HG03139 (cell line): ENCODE results near the gene FYCO1.

ENCODE experiments used
- ATAC-seq: cut with Tn5 transposase; IDR thresholded peaks from one replicate; pipeline ENCODE4 v1.9.1; 2021; ENCODE audit not compliant: unreplicated experiment

Gene FYCO1

DNA sequence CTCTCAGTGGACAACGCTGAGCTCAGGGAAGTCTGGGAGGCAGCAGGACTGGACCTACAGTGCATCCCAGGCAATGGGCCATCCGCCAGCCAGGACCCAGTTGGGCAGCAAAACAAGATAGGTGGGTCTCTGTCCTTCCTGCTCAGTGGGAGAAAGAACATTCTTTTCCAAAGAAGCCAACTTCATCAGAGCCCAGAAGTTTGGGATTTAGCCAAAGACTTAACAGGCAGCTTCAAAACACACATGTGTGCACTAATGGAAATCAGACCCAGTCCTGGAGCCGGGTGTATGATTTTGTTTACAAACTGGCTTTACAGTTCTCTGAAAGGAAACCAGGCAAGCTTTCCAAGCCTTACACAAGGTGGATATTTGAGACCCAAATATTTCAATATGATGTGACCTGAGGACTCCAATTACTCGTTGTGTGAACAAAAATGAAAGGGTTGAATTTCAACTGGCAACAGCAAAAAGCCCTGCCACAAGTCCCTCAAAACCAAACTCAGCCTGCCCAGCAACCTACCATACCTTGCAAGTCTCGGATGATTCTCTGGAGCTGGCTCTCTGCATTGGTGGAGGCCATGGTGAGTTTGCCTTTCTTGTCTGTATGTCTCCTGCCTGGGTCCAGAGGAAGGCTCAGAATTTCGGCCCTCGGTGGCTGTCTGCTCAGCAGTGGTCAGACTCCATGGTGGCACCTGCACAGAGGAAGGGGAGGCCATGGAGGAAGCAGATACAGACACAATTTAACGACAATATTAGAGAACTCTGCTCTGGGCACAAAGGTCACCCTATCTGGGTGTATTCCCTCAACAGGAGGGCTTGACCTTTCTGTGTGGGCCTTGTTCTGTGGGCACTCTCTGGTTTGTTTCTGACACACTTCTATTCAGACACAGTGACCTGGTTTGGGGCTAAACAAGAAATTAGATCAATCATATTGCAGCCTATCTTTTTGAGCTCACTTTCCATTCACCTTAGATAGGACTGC, 11.0 kb downstream of the FYCO1 start:
- ATAC-seq: no peak

DNA sequence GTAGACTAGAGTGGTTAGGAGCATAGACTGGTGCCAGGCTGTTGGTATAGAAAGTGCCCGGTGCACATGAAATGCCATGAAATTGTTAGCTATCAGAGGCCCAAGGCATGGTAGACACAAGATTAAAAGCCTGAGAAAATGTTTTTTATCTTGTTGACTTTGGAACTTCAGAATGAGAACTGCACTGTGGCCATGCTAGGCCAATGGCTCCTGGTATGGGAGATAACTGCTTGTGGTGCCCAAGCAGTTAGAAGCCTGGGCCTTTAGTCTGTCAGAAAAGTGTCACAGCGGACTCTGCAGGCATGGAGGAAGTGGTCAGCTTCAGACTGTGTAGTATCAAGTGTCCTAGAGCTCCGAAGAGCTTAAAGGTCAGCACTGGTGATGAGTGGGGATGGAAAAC, 11.9 kb downstream of the FYCO1 start:
- ATAC-seq: no peak

DNA sequence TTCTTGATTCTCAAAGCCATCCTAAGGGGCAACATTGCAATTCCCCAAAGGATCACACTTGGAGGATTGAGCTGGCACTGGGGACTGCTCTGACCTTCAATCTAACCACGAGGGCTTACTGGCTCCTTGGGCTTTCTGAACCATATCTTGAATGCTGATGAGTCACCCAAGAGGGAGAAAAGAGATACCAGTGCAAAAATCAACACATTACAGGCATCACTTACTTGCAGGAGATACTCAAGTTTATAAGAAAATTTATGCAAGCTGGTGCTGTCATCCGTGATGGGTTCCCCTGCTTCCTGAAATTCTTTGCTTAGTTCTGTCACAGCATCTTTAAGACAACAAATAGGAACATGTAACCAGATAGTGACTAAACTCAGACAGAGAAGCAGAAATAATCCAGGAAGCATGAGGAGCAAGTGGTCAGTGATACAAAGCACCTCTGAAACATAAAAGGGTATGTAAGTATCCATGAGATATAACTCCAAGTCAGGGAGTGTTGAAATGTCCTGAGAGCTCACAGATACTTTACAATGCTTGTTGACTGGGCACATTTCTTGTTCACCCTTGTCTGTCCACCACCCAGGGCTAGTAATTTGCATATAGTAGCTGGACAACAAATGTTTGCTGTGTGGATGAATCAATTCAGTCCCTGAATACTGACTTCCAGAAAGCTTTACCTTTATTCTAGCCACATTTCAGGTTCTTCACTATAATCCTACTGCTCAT, 14.1 kb downstream of the FYCO1 start:
- ATAC-seq: no peak

DNA sequence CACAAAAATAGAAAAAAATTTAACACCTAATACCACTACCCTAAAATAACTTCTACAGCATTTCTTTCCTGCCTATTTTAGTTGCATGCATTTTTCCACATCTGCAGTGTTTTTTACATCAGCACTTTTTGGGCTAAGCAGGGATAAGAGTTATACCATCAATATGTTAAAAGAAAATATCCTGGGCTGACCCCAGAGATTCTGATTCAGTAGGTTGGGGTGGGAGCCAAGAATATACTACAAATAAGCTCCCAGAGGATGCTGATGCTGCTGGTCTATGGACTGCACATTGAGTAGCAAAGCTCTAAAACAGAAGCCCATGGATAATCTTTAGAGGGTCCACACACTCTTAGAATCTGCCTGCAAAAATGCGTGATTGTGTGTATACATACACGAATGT, 14.8 kb downstream of the FYCO1 start:
- ATAC-seq: no peak

DNA sequence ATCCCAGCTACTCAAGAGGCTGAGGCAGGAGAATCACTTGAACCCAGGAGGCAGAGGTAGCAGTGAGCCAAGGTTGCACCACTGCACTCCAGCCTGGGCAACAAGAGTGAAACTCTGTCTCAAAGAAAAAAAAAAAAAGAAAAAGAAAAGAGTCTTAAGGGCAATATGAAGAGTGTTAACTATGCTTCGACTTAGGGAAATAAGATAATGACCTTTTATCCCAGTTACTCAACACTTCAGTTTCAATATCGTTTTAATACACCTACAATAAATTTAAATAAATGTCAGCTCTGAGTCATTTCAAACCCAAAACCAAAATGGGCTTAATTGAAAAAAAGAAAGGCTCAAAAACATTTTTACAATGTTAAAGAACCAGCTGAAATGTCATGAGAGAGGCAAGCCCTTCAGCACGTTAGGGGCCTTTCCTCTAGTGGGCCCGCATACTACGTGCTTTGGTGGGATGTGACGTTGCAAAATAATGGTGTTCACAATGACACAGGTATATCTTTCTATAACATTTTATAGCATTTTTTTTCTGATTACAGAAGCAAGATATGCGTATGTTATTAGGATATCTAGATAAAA, 15.3 kb downstream of the FYCO1 start:
- no peak for ATAC-seq

DNA sequence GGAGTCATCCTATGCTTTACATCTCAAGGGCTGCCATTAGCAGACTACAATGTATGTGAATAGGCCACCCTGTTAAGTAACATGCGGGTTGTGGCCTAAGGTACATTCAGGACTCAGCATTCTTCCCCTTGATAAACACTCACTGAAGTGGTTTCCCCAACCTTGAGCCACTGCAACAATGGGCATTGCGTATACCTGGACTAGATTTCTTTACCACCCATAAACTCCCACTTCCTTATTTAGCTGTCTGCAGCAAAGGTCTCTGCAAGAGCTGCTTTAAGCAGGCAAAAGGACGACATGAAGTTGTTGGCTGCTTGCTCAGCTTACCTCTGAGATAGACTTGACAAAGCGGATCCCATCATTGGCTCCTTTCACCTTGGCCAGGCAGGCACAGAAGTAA, 16.2 kb downstream of the FYCO1 start:
- no peak for ATAC-seq

DNA sequence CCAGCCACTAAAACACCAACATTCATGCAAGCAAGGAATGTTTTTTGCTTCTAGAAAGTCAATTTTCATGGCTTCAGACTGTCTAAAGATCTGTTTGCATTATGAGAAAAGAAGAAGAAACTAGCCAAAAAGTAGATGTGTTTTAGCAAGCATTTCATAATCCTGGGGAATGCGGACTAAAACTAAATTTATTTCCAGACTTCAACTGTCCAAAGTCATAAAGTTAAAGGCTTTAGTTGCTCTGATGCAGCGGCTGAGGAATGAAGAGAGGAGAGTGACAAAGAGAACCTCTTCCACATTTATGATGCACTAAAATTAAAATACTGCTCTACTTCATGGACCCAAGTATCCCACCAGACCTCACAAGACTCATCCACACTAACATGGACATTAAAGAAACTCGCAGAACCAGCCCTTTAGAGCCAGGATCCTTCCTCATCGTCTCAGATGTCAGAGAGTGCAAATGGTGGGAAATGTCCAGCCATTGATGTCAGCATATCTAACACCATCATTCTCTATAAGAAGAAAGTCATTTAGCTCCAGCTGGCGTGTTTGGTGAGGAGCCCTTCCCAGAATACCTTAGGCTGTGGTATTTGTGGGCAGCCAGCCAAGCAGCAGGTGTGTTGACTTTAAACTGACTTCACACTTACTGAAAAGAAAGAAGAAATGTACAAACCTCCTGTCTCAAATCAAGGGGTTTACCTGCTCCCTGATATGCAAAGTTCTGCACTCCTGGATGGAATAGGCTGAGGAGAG, 17.4 kb downstream of the FYCO1 start:
- ATAC-seq: no peak

DNA sequence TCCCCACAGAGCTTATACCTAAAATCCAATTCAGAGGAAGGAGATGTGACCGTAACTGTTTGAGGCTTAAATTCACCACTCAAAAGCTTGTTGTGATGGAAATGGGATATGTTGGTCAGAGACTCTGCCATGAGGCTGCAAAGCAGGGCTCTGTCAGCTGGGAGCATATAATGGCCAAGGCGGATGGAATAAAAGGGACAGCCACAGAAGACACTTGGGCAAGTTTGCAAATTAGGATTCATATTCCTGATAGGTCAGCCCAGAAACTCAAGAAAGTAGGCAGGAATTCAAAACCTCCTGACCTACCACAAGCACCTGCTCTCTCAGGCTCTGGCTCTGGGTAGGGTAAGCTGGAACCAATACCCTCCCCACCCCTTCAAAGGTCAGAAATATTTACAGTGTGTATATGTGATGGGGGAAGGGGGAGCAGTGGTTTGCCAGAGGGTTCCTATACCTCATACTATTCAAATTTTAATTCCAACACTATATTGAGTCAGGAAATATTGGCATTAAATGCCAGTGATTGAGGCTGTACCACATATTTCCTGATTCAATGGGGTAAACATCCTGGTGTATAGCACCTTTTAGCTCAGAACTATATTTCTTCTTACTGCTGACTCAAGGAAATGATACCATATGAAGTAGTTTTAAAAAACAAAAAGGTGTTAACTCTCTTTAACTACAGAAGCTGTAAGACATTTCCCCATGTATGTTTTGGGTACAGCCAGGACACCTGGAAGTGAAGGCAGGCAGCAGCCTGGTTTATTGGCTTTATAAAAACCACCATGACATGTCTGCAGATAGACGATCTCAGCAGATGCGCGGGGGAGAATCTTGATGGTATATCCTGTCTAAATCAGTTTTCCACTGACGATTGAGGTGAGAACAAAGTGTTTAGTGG, 19.2 kb downstream of the FYCO1 start:
- ATAC-seq: no peak

DNA sequence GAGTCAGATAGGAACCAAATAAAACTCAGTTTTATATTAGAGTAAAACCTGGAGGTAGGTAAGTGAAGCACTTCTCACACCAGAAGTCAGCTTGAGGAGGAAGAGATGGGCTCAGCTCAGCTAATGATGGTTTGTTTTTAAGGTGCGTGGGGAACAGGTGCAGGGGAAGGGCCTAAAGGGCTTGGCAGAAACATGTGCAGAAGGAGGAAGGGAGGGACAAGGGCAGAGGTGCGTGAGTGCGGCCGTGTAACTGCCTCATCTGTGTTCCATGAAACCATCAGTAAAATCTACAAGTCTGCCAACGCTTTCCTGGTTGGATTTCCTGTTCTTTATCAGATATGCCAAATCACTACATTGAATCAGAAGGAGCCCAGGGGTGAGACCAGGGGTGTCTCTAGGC, 19.9 kb downstream of the FYCO1 start:
- ATAC-seq: no peak

DNA sequence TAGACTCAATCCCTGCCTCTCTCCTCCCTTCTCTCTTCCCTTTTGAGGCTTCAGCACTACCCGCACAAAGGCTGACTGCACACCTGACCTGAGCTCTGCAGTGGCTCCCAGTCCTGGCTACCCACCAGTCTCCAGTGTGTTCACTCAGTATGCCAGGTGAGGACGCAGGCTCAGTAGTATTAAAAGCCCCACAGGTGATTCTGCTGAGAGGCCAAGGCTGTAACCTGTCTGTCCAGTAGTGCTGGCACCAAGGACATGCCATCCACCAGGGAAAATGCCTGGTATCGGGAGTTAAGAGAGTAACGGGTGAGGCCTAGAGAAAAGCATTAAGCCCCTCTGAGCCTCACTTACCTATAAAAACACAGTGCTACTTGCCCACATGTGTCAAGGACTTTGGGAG, 20.9 kb downstream of the FYCO1 start:
- no peak for ATAC-seq

DNA sequence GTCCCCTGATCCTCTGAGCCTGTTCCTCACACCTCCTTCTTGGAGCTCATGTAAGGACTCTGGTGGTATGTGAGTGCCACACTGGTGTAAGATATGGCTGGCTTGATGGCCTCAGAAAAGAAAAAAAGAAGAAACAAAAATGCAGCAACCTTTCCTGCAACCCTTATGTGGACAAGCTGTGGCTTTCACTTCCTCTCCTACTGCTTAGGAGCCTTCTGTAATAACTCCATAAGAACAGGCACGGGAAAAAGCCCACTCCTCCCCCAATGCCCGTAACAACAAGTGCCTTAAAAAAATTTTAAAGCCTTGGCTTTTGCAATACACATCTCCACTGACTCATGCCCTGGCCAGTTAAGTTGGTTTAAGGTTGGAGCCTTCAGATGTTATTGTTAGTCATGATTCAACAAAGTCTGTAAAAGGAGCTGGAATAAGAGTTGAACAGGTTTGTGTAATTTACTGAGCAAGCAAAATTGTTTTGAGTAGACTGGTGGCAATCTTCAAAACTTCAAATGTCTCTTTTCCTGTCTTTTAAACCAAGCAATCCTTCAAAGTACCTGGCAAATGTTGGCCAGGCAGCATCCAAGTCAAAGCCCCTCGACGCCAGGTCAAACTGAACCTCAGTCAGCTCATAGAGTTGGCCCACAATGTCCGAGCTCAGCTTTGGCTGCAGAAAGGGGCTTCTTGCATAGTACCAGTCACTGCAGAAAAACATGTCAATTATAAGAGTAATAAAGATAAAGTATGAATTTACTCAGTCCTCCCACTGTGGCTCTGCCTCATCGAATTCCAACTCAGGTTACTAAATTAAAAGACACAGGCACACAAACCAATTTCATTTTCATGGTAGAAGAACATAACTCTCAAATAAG, 22.9 kb downstream of the FYCO1 start:
- no peak for ATAC-seq

DNA sequence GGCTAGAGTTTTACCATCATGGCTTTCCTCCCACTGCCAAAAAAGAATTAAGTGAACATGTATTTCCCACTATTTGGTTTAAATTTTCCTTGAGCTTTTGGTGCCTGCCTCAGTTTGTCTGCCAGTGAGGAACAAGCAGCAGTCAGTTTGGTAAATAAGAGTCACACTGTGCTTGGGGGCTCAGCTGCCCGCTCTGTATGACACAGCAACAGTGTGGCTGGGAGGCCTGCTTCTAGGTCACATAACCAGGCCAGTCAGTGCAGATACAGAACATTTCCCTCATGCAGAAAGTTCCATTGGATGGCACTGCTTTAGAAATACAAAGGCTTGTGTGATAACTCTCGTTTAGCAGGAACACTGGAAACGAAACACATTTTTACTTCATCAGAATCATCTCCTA, 25.7 kb downstream of the FYCO1 start:
- ATAC-seq: no peak

DNA sequence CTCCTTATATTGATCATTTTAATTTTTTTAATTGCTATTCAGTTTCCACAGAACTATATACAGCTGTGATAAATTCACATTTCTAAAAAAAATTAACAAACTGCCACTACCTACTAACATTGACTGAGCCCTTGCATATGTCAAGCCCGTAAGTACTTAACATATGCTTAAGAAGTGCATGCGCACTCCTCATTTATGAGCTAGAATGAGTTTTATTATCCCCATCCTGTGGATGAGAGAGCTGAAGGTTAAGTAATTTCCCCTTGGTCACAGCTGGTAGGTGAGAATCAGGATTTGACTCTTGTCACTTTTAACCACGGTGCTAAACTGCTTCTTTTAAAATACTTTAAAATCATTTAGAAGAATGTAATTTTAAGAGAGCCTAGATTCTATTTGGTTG, 26.5 kb downstream of the FYCO1 start:
- ATAC-seq: no peak

DNA sequence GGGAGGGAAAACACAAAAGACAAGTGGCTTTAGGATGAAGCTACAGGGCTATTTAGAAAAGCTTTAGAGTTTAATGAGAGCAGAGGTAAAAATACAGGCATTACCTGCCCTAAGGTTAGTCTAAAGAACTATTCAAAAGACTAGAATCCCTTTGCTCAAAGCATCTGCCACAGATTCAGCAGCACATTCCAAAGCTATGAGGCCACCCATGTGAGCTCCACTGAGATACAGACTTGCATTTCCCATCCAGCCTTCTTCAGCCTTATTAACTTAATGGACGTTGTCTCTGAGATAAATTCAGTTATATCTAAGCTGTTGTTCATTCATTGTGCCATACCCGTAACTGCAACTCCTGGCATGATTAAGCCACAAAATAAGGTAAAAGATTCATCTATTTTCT, 26.9 kb downstream of the FYCO1 start:
- no peak for ATAC-seq

DNA sequence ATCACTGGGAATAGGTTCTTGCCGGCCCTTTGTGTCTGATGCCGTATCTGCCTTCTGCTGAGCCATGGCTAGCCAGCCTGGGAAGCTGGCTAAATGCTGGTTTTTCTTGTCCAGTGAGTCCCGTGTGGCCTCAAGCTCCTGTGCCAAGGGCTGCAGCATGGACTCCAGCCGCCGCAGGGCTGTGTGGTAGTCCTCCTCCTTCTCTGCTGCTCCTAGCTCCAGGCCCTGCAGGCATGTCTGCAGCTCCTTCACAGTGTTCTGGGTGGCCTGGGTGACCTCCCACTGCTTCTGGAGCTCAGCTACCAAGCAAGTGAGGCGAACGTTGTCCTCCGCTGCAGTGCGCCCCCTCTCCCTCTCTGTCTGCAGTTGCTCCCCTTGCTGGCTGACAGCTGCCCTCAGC, 27.5 kb downstream of the FYCO1 start:
- no peak for ATAC-seq

DNA sequence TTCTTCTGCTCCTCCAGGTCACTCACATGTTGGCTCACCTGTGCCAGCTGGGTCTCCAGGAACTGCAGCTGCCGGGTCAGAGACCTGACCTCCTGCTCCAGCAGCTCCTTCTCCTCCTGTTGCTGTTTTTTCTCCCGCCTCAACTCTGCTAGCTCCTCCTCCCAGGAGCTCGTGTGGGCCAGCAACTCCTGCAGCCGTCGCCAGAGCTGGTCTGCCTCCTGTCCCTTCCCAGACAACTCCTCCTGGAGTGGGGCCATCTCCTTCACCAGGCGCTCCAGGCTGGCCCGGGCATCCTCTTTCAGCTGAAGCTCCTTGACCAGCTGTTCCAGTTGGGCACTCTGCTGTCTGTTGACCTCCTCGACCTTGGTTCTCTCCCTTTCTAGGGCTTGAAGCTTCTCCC, 27.9 kb downstream of the FYCO1 start:
- ATAC-seq: no peak

DNA sequence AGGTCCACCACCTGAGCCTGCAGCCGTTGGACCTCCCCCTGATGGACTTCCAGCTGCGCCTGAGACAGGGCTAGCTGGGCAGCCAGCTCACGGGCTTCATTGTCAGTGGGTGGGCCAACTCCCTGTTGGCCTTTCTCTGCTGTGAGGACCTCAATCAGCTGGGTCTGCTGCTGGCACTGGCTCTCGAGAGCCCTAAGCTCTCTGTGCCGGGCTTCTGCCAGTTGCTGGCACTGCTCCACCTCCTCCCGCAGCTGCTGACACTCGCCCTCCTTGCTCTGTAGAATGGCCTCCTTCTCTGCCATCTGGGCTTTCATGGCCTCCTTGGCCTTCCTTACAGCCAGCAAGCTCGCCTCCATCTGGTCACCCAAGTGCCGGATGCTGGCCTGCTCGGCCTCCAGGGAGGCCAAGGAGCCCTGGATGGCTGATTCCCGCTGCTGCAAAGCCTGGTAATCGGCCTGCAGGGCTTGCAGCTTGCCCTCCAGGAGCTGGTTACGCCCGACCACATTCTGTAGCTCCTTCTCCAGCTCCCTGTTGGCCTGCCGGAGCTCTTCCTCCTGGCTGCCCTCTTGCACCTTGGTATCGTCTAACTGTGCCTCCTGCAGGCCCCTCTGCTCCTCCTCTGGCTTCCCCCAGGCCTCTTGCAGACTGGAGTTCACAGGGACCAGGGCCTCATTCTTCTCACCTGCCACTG, 28.5 kb downstream of the FYCO1 start:
- no peak for ATAC-seq

DNA sequence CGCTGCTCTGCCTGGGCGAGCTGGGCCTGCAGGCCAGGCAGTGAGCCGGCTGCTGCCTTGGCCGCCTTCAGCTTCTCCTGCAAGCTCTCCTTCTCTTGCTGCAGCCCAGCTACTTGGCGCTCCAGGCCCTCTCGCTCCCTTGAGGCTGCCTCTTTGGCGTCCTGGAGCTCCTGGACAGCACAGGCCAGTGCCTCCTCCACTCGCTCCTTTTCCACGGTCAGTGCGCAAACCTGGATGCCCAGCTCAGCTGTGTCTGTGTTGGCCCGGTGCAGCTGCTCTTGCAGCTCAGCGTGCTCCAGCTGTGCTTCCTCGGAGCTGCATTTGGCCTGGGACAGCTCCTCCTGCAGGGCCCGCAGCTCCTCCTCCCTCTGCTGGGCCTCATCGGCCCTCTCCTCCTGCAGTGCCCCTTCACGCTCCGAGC, 29.2 kb downstream of the FYCO1 start:
- no peak for ATAC-seq

DNA sequence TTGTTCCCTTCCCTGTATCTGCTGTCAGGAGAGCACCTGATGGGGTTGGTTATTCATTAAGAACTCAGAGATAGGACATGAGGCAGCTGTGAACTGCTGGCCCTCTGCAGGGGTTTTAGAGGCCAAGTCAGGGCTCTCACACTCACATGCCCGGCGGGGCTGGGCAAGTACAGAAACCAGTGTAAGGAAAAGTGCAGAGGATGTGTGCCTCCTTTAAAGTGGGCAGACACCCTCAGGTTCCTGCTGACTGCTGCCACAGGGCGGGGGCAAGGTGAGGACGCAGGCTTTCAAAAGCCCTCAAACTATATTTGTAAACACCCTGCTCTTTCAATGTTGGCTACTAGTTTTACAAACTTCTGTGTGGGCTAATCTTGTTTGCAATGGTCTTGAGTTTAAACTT, 30.0 kb downstream of the FYCO1 start:
- ATAC-seq: no peak
